Smooth muscle cell (in vitro differentiated cells): ENCODE results near the gene TMEM63B. TPM values are rescaled to one million over a fixed set of nuclear protein-coding genes. Genes with fewer than 3 reads are reported as not detected.
"Not testable (repeated sequence)": the region's sequence is repeated elsewhere in the genome, so short reads cannot be mapped to it uniquely, and the experiment has no call there.

Source experiments
- DNase-seq: peaks from one replicate; lab custom pipeline; 2025; ENCODE audit not compliant: unreplicated experiment; lab: John Stamatoyannopoulos, UW
- H2AFZ ChIP-seq: fragments of 200-600 bp; sonication (generic); 2 replicates; pipeline ENCODE4 v1.6.0; 2016; ENCODE audit warnings: antibody characterized with exemption, low read depth, mild to moderate bottlenecking
- H3F3A ChIP-seq: fragments of 200-600 bp; sonication (generic); 2 replicates; pipeline ENCODE4 v1.6.0; 2017; ENCODE audit warnings: antibody characterized with exemption, low read depth
- H3K27ac ChIP-seq: fragments of 200-600 bp; sonication (generic); 2 replicates; pipeline ENCODE4 v1.5.1; 2016; ENCODE audit warnings: low read depth, mild to moderate bottlenecking
- H3K27me3 ChIP-seq: fragments of 200-600 bp; sonication (generic); 2 replicates; pipeline ENCODE4 v1.6.1; 2016; ENCODE audit warnings: low read depth, mild to moderate bottlenecking
- H3K36me3 ChIP-seq: fragments of 200-600 bp; sonication (generic); 2 replicates; pipeline ENCODE4 v1.5.1; 2016; ENCODE audit warnings: low read depth
- H3K4me1 ChIP-seq: fragments of 200-600 bp; sonication (generic); 2 replicates; pipeline ENCODE4 v1.5.1; 2016; ENCODE audit warnings: low read depth
- H3K4me2 ChIP-seq: fragments of 200-600 bp; sonication (generic); 2 replicates; pipeline ENCODE4 v1.6.0; 2016; ENCODE audit warnings: mild to moderate bottlenecking
- H3K4me3 ChIP-seq: fragments of 200-600 bp; sonication (generic); 2 replicates; pipeline ENCODE4 v1.5.1; 2016; ENCODE audit warnings: mild to moderate bottlenecking
- H3K79me2 ChIP-seq: fragments of 200-600 bp; sonication (generic); 2 replicates; pipeline ENCODE4 v1.6.0; 2016; ENCODE audit warnings: low read depth, mild to moderate bottlenecking
- H3K9ac ChIP-seq: fragments of 200-600 bp; sonication (generic); 2 replicates; pipeline ENCODE4 v1.6.0; 2016; ENCODE audit warnings: low read depth
- H3K9me3 ChIP-seq: fragments of 200-600 bp; sonication (generic); replicated peaks from 2 replicates; pipeline ENCODE4 v1.5.1; 2016; ENCODE audit warnings: low read depth
- H4K20me1 ChIP-seq: fragments of 200-600 bp; sonication (generic); 2 replicates; pipeline ENCODE4 v1.6.0; 2016; ENCODE audit warnings: low read depth
- WGBS: methylation state at CpG from one replicate; pipeline ENCODE4 v1.1.7; 2016; ENCODE audit warnings: low lambda C conversion rate; 5-methylcytosine and 5-hydroxymethylcytosine counted together
- polyA plus RNA-seq: library from polyadenylated mRNA; unstranded; fragments of >200 nt; fragmentation: Nextera tagmentation; extraction: Ambion mirVana; gene quantifications from 2 replicates; pipeline ENCODE4 v1.2.1, GENCODE V29; 2016
- total RNA-seq: library from RNA; depleted of rRNA; stranded (reverse); fragments of >200 nt; gene quantifications from 2 replicates; pipeline ENCODE4 v1.2.3, GENCODE V29; 2014
- TF ChIP-seq, protein P1 (sequence below): fragments of 200-600 bp; sonication (generic); IDR thresholded peaks from 2 replicates; pipeline ENCODE4 v1.5.1; 2017; ENCODE audit warnings: borderline replicate concordance, mild to moderate bottlenecking, antibody characterized with exemption; ENCODE audit not compliant: insufficient read depth, poor library complexity, severe bottlenecking

TMEM63B gene
- total and polyA plus RNA-seq, 2 experiments from 2014 or later: 10.8 to 21.2 TPM

DNA sequence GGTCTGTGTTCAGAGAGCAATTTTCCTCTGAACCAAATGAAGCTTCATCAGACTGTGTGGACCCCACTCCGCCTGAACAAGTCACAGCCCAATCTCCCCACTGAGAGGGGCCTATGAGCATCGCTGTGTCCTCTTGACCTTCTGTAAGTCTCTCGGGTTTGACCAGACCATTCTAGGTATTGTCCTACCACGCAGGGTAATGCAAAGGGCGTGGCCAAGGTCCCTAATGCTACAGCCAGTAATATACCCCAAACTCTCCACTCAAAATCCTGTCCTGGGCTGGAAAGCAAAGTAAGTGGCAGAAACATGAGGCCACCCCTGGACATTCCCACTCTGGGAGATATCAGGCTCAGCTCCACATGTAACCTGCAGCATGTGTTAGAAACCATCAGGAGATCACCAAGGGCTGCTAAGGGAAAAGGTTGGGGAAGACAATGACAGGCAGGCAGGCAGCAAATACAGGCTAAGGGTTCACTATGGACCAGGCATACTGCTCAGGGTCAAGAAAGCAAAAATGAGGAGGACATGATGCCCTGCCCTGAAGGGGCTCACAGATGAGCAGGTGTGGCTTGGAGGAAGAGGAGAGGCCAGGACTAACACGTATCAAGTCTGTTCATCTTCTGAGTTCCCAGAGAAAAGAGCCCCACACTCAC lies 33.5 kb upstream of the TMEM63B start:
- no peak for DNase-seq
- H4K20me1 ChIP-seq: peaks cover 32% of the 10 kb centered on the region
- WGBS: 96% methylated on average over 6 of the region's 6 CpGs
- H3K36me3 ChIP-seq: no peaks in the 10 kb centered on the region
- no peaks in the 10 kb centered on the region for H3K27me3 ChIP-seq
- TF ChIP-seq, protein P1, sequence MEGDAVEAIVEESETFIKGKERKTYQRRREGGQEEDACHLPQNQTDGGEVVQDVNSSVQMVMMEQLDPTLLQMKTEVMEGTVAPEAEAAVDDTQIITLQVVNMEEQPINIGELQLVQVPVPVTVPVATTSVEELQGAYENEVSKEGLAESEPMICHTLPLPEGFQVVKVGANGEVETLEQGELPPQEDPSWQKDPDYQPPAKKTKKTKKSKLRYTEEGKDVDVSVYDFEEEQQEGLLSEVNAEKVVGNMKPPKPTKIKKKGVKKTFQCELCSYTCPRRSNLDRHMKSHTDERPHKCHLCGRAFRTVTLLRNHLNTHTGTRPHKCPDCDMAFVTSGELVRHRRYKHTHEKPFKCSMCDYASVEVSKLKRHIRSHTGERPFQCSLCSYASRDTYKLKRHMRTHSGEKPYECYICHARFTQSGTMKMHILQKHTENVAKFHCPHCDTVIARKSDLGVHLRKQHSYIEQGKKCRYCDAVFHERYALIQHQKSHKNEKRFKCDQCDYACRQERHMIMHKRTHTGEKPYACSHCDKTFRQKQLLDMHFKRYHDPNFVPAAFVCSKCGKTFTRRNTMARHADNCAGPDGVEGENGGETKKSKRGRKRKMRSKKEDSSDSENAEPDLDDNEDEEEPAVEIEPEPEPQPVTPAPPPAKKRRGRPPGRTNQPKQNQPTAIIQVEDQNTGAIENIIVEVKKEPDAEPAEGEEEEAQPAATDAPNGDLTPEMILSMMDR: no peak
- no peaks in the 10 kb centered on the region for H3K9me3 ChIP-seq
- no peak overlapping the region for H3K9ac ChIP-seq
- H3K4me3 ChIP-seq: no peak overlapping the region
- H3K79me2 ChIP-seq: no peaks in the 10 kb centered on the region
- no peak overlapping the region for H3K4me2 ChIP-seq
- H3F3A ChIP-seq: no peaks in the 10 kb centered on the region
- H2AFZ ChIP-seq: no peak overlapping the region
- H3K4me1 ChIP-seq: no peaks in the 10 kb centered on the region
- H3K27ac ChIP-seq: no peak overlapping the region

DNA sequence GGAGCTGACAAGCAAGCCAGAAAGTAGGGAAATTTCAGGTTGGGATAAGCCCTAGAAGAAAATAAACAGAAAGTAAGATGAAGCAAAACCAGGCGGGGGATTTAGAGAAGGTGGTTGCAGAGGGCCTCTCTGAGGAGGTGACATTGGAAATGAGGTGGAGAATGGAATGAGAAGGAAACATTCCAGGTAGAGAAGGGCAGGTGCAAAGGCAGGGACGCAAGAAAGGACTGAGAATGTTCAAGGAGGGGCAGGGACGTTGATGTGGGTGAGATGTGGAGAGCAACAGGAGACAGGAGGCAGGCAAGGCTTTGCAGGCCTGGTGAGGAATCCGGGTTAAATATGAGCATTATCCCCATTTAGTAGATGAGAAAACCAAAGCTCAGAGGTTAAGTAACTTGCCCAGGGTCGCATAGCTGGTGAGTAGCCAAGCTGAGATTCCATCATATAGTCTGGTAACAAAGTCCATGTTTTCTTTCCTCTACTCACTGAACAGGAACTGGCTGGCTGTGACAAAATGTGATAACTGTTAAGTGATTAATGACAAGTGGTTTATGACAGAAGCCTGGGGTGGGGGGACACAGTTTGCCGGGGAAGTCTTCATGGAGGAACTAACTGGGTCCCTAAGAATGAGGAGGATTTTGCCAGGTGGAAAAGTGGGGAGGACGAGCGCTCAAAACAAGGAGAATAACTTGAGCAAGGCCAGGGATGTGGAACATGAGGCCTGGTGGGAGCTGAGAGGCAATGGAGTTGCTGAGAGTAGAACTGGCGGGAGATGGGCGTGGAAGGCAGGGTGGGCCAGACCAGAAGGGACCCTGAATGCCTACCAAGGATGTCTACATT lies 32.7 kb upstream of the TMEM63B start:
- no peaks in the 10 kb centered on the region for H3K36me3 ChIP-seq
- no peaks in the 10 kb centered on the region for H3K9me3 ChIP-seq
- 98% methylated on average over 10 of the region's 10 CpGs for WGBS
- peaks cover 32% of the 10 kb centered on the region for H4K20me1 ChIP-seq
- no peaks in the 10 kb centered on the region for H3K4me1 ChIP-seq
- H3K4me3 ChIP-seq: no peak overlapping the region
- H3K27me3 ChIP-seq: no peaks in the 10 kb centered on the region
- H3K79me2 ChIP-seq: no peaks in the 10 kb centered on the region
- H3F3A ChIP-seq: no peaks in the 10 kb centered on the region
- no peak overlapping the region for H3K9ac ChIP-seq
- H2AFZ ChIP-seq: no peak overlapping the region
- H3K4me2 ChIP-seq: no peak overlapping the region
- DNase-seq: no peak
- H3K27ac ChIP-seq: no peak overlapping the region
- TF ChIP-seq, protein P1: no peak

GRCh38 chr6:44095243-44095623 lies 32.1 kb upstream of the TMEM63B start:
- not testable (repeated sequence) for DNase-seq, H3K27ac ChIP-seq

GRCh38 chr6:44096612-44097011 lies 30.7 kb upstream of the TMEM63B start:
- Histone ChIP-seq H3K4me3 (no peak overlapping the region), H3K9ac (no peak overlapping the region), H3K9me3 (no peaks in the 10 kb centered on the region), H3F3A (no peaks in the 10 kb centered on the region), H2AFZ (no peak overlapping the region), H3K27me3 (no peaks in the 10 kb centered on the region), H3K4me1 (no peaks in the 10 kb centered on the region), H4K20me1 (peaks cover 37% of the 10 kb centered on the region), H3K27ac (no peak overlapping the region), H3K36me3 (no peaks in the 10 kb centered on the region), H3K79me2 (no peaks in the 10 kb centered on the region), H3K4me2 (no peak overlapping the region)
- 65% methylated on average over 3 of the region's 3 CpGs for WGBS
- TF ChIP-seq, protein P1: peak; percentile 68
- DNase-seq: no peak

More at GRCh38 chr6:44095243-44095623, 32.1 kb upstream of the TMEM63B start:
- H3K79me2 ChIP-seq, H3K9ac ChIP-seq, H3K27me3 ChIP-seq, H3K36me3 ChIP-seq, H2AFZ ChIP-seq, H3K9me3 ChIP-seq, H3K4me2 ChIP-seq, H3F3A ChIP-seq, H3K4me1 ChIP-seq, H3K4me3 ChIP-seq: not testable (repeated sequence)
- WGBS: 96% methylated on average over 6 of the region's 6 CpGs
- H4K20me1 ChIP-seq: peaks cover 36% of the 10 kb centered on the region
